GM10266 (cell line): ENCODE data around the gene SRXN1.

Experiments
- DNase-seq: peaks from one replicate; pipeline ENCODE4 v3.0.0; 2012; ENCODE audit errors: extremely low spot score
- CTCF ChIP-seq: IDR thresholded peaks from 2 replicates; pipeline ENCODE4 v1.5.1; 2012; ENCODE audit warnings: mild to moderate bottlenecking, low read depth; ENCODE audit not compliant: control insufficient read depth, insufficient read depth; ENCODE audit errors: missing control alignments

Gene SRXN1

DNA sequence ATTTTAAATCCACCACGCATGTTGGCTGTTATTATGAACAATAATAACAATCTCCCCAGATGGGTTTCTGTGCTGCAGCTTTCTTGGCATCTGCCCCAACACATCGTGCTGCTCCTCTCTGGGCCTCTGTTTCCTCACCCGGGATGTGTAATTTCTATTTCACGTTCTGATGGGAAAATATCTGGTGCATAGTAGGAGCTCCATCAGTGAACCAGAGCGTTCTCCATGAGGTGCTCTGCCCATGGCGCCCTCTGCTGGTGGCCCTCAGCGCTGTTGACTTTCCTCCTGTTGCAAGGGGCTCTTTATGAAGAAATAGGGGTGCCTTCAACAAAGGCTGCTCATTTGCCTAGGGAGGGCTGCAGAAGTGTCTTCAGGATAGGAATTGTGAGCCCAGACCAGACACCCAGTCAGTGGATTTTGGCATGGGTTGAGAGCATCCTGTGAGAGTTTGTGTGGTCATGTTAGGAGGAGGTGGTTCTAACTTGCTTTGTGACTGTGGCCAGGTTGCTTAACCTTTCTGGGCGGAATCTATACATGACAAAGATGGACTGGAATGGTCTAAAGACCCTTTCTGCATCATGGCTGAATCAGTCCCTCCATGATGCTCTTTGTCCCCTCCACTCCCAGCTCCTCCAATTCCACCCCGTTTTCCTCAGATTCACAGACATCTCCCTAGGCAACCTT, 14.5 kb upstream of the SRXN1 start:
- peak; percentile 90 for TF ChIP-seq CTCF
- peak; percentile 80 for DNase-seq

- no peak for DNase-seq
- no peak for TF ChIP-seq CTCF
These were observed 13.9 kb upstream of the SRXN1 start for GRCh38 chr20:666877-667276.

GRCh38 chr20:665276-665675, 12.3 kb upstream of the SRXN1 start:
- DNase-seq = no peak
- no peak for TF ChIP-seq CTCF

- TF ChIP-seq CTCF = no peak
- DNase-seq = no peak
These were observed 11.6 kb upstream of the SRXN1 start for GRCh38 chr20:664576-664975.

GRCh38 chr20:664151-664550, 11.2 kb upstream of the SRXN1 start:
- DNase-seq = no peak
- TF ChIP-seq CTCF = no peak

- no peak for DNase-seq
- TF ChIP-seq CTCF = no peak
These were observed 10.5 kb upstream of the SRXN1 start for GRCh38 chr20:663315-664090.
